IMR-90 (cell line): ENCODE measurements around the gene C14orf93. TPM values are rescaled to one million over a fixed set of nuclear protein-coding genes. Genes with fewer than 3 reads are reported as not detected.

Experiments
- ATAC-seq: fragments of 200-7000 bp; cut with Tn5 transposase; 2 replicates; pipeline ENCODE4 v1.9.1; 2020; ENCODE audit warnings: low read depth, mild to moderate bottlenecking, moderate library complexity
- BruUV-seq: library from RNA; stranded (reverse); fragments of 400-500 nt; replicated peaks from 2 replicates; lab custom pipeline; 2021; lab: Mats Ljungman, UMichigan
- CTCF ChIA-PET: fragments of 300-600 bp; formaldehyde crosslinking; extraction: SDS; loops from one replicate; lab custom pipeline; 2021; ENCODE audit warnings: antibody characterized with exemption; lab: Yijun Ruan, JAX
- POLR2A ChIA-PET: fragments of 300-600 bp; sonication (Branson Sonifier 250); formaldehyde crosslinking; loops from one replicate; lab custom pipeline; 2022; ENCODE audit warnings: antibody characterized with exemption; ENCODE audit not compliant: unreplicated experiment; lab: Charles Lee
- DNase-seq: peaks from one replicate; pipeline ENCODE4 v3.0.0; 2013
- H2AFZ ChIP-seq: replicated peaks from 2 replicates; pipeline ENCODE3; 2013; ENCODE audit warnings: low read length, mild to moderate bottlenecking; ENCODE audit not compliant: poor library complexity
- H2AK5ac ChIP-seq: 2 replicates; pipeline ENCODE4 v1.6.1; 2013; ENCODE audit warnings: low read depth, low read length, inconsistent platforms
- H2AK9ac ChIP-seq: replicated peaks from 2 replicates; pipeline ENCODE3; 2013; ENCODE audit warnings: mild to moderate bottlenecking, low read depth, low read length, moderate library complexity; ENCODE audit not compliant: poor library complexity
- H2BK120ac ChIP-seq: 2 replicates; pipeline ENCODE4 v1.6.1; 2013; ENCODE audit warnings: low read depth, low read length, inconsistent platforms
- H2BK15ac ChIP-seq: 3 replicates; pipeline ENCODE4 v1.6.1; 2013; ENCODE audit warnings: low read depth, low read length, inconsistent platforms
- H2BK20ac ChIP-seq: 2 replicates; pipeline ENCODE4 v1.6.1; 2013; ENCODE audit warnings: low read depth, mild to moderate bottlenecking, inconsistent platforms, low read length, moderate library complexity
- H2BK5ac ChIP-seq: 2 replicates; pipeline ENCODE4 v1.6.1; 2013; ENCODE audit warnings: mild to moderate bottlenecking, low read depth, low read length, inconsistent platforms; ENCODE audit not compliant: poor library complexity, severe bottlenecking
- H3K14ac ChIP-seq: replicated peaks from 2 replicates; pipeline ENCODE4 v1.6.1; 2013; ENCODE audit warnings: low read depth, low read length, inconsistent platforms
- H3K18ac ChIP-seq: 2 replicates; pipeline ENCODE4 v1.6.1; 2013; ENCODE audit warnings: low read depth, low read length, control low read depth
- H3K23ac ChIP-seq: 2 replicates; pipeline ENCODE4 v1.6.1; 2013; ENCODE audit warnings: low read depth, low read length, inconsistent platforms
- H3K27ac ChIP-seq: 2 replicates; pipeline ENCODE4 v1.5.1; 2013; ENCODE audit warnings: mild to moderate bottlenecking, control low read depth, low read length; ENCODE audit not compliant: insufficient read depth
- H3K27me3 ChIP-seq: 2 replicates; pipeline ENCODE4 v1.6.1; 2013; ENCODE audit warnings: low read length; ENCODE audit not compliant: control insufficient read depth, insufficient read depth
- H3K36me3 ChIP-seq: 2 replicates; pipeline ENCODE4 v1.6.1; 2013; ENCODE audit warnings: low read length, mixed read lengths; ENCODE audit not compliant: control insufficient read depth, insufficient read depth
- H3K4ac ChIP-seq: 2 replicates; pipeline ENCODE4 v1.6.1; 2013; ENCODE audit warnings: low read depth, low read length, inconsistent platforms
- H3K4me1 ChIP-seq: 2 replicates; pipeline ENCODE4 v1.6.1; 2013; ENCODE audit warnings: low read length, mixed read lengths; ENCODE audit not compliant: control insufficient read depth, insufficient read depth
- H3K4me2 ChIP-seq: 2 replicates; pipeline ENCODE4 v1.6.1; 2013; ENCODE audit warnings: low read depth, mild to moderate bottlenecking, control low read depth, low read length, moderate library complexity
- H3K4me3 ChIP-seq: 2 replicates; pipeline ENCODE4 v1.5.1; 2013; ENCODE audit warnings: low read depth, mild to moderate bottlenecking, control low read depth, low read length, moderate library complexity; ENCODE audit not compliant: insufficient read depth
- H3K56ac ChIP-seq: 2 replicates; pipeline ENCODE4 v1.6.1; 2013; ENCODE audit warnings: low read length, inconsistent platforms; ENCODE audit not compliant: insufficient read depth; ENCODE audit errors: extremely low read depth
- H3K79me1 ChIP-seq, 2 experiments: 2 replicates each; pipeline ENCODE4 v1.6.1; 2013; ENCODE audit warnings: low read length in 2 of 2, inconsistent platforms in 1 of 2, low read depth in 1 of 2
- H3K9ac ChIP-seq: 2 replicates; pipeline ENCODE4 v1.6.1; 2013; ENCODE audit warnings: low read depth, low read length, control low read depth
- H3K9me1 ChIP-seq: 2 replicates; pipeline ENCODE4 v1.6.1; 2013; ENCODE audit warnings: low read length, inconsistent platforms; ENCODE audit not compliant: insufficient read depth
- H3K9me3 ChIP-seq: 2 replicates; pipeline ENCODE4 v1.6.1; 2013; ENCODE audit warnings: low read length; ENCODE audit not compliant: control insufficient read depth, insufficient read depth
- H4K20me1 ChIP-seq: 2 replicates; pipeline ENCODE4 v1.6.1; 2013; ENCODE audit warnings: low read length, inconsistent platforms; ENCODE audit not compliant: insufficient read depth
- H4K5ac ChIP-seq: 2 replicates; pipeline ENCODE4 v1.6.1; 2013; ENCODE audit warnings: mild to moderate bottlenecking, low read depth, low read length, control low read depth
- H4K8ac ChIP-seq, 2 experiments: 2 replicates each; pipeline ENCODE4 v1.6.1; 2013; ENCODE audit warnings: low read depth in 2 of 2, low read length in 2 of 2, control low read depth in 1 of 2, inconsistent platforms in 1 of 2
- H4K91ac ChIP-seq: 2 replicates; pipeline ENCODE4 v1.6.1; 2013; ENCODE audit warnings: low read depth, low read length, inconsistent platforms; ENCODE audit not compliant: insufficient read depth
- CHD1 ChIP-seq: IDR thresholded peaks from 2 replicates; pipeline ENCODE4 v1.6.1; 2012; ENCODE audit warnings: low read depth, low read length, improper control_type of control experiment
- RAD21 ChIP-seq: IDR thresholded peaks from 2 replicates; pipeline ENCODE4 v1.6.1; 2012; ENCODE audit warnings: low read length, improper control_type of control experiment
- RFX5 ChIP-seq: IDR thresholded peaks from 2 replicates; pipeline ENCODE4 v1.8.0; 2012; ENCODE audit warnings: low read depth, mild to moderate bottlenecking, low read length, moderate library complexity
- SMC3 ChIP-seq: fragments of 150-350 bp; IDR thresholded peaks from 2 replicates; pipeline ENCODE4 v1.6.1; 2016; ENCODE audit warnings: low read depth, mild to moderate bottlenecking, antibody characterized with exemption, low read length, moderate library complexity
- WGBS, 2 experiments: methylation state at CpG; one replicate each; pipeline versions ENCODE4 v1.1.5 to v1.1.7; 2013; ENCODE audit warnings: missing lambda C conversion rate in 2 of 2; ENCODE audit not compliant: insufficient read length in 1 of 2; ENCODE audit errors: extremely low coverage in 2 of 2; 5-methylcytosine and 5-hydroxymethylcytosine counted together
- dilution Hi-C: fragments of 300-500 bp; cut with HindIII; formaldehyde crosslinking; loops from one replicate; pipeline ENCODE4 v1.14.3; 2018; ENCODE audit warnings: low sequenced_read_pairs; ENCODE audit not compliant: unreplicated experiment
- in situ Hi-C: fragments of 300-500 bp; cut with MboI; formaldehyde crosslinking; loops from 3 replicates; pipeline ENCODE4 v1.14.3; 2019; ENCODE audit warnings: low sequenced_read_pairs, inconsistent platforms, mixed read lengths
- intact Hi-C: fragments of 100-400 bp; cut with micrococcal nuclease; formaldehyde crosslinking; loops from 2 replicates; pipeline ENCODE4 v1.10.0; 2022
- polyA plus RNA-seq, 3 experiments: library from polyadenylated mRNA; depleted of rRNA; stranded (reverse); fragments of >200 nt; gene quantifications; 2 replicates each; pipeline ENCODE4 v1.2.3, GENCODE V29; 2012; ENCODE audit warnings: low replicate concordance in 1 of 3
- total RNA-seq: library from RNA; depleted of rRNA; stranded (reverse); fragments of >200 nt; gene quantifications from 2 replicates; pipeline ENCODE4 v1.2.3, GENCODE V29; 2012

The C14orf93 gene
- total and polyA plus RNA-seq, 2 of the 4 experiments (the other 2 are of a cell fraction), result 5.4 to 5.7 TPM

DNA sequence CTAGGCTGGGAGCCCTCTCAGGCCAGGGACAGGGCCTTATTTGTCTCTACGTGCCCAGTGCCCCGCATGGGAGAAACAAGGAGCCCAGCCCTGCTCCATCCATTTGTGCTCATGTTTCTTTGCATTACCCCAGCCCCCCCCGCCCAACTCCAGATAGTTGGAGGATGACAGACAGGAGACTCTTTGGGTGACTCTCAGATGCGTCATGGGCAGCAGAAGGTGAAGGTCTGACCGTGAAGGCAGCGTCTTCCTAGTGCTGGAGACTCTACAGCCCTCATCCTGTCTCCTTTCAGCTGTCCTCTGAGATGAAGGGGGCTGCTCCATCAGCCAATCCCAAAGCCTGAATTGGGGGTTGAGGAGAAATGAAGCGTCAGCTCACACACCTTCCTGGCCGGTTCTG, 31.8 kb upstream of the C14orf93 start:
- no CpG with 5 or more reads among the region's 8 CpGs for WGBS, 2 experiments
- CTCF ChIA-PET, result interaction anchor here (1.5 kb wide), 1 partner anchor 16 kb away, joined by 4 read pairs; no protein-coding TSS in a partner anchor
- intact Hi-C loops, result no loop called here

More for the DNA sequence above, 31.8 kb upstream of the C14orf93 start:
- H3K27ac ChIP-seq, result no peak overlapping the region
- H3K9me1 ChIP-seq, result peaks cover 9% of the 10 kb centered on the region
- in situ Hi-C loops (no loop called here), dilution Hi-C loops (no loop called here)
- peak overlapping the region; percentile 69 for H2BK20ac ChIP-seq
- peak overlapping the region; percentile 60; the same call in 1 of the 2 replicates for H3K18ac ChIP-seq
- H3K23ac ChIP-seq, result peak overlapping the region; percentile 77
- DNase-seq, result peak; percentile 68
- H4K5ac ChIP-seq, result no peak overlapping the region; the same call in 1 of the 2 replicates
- peak overlapping the region in 1 of 2 experiments; percentile 69; a peak in 2 of 4 replicates for H4K8ac ChIP-seq
- H3K4me3 ChIP-seq, result no peak overlapping the region
- no peaks in the 10 kb centered on the region for H3K36me3 ChIP-seq
- peak overlapping the region; percentile 64 for H4K91ac ChIP-seq
- no peak overlapping the region for H3K4me2 ChIP-seq
- H2AK5ac ChIP-seq, result peak overlapping the region; percentile 70; the same call in 1 of the 2 replicates
- H4K20me1 ChIP-seq, result no peaks in the 10 kb centered on the region
- H3K79me1 ChIP-seq, result no peaks in the 10 kb centered on the region
- peak overlapping the region; percentile 82; the same call in 1 of the 2 replicates for H3K4ac ChIP-seq
- POLR2A ChIA-PET, result no interaction called here
- no peaks in the 10 kb centered on the region for H3K9me3 ChIP-seq
- no peak overlapping the region for H3K56ac ChIP-seq
- TF ChIP-seq RAD21, result no peak
- no peak for TF ChIP-seq RFX5
- TF ChIP-seq SMC3, result no peak
- no peak for TF ChIP-seq CHD1
- H3K27me3 ChIP-seq, result no peaks in the 10 kb centered on the region
- BruUV-seq, result no TSS peak
- H3K4me1 ChIP-seq, result peaks cover 2% of the 10 kb centered on the region; the same call in 1 of the 2 replicates
- peak overlapping the region; percentile 80 for H2BK5ac ChIP-seq
- H3K14ac ChIP-seq, result peak overlapping the region; percentile 19; the same call in 1 of the 2 replicates
- H2AK9ac ChIP-seq, result no peak overlapping the region
- H2BK120ac ChIP-seq, result peak overlapping the region; percentile 85
- peak overlapping the region; percentile 48; the same call in 1 of the 3 replicates for H2BK15ac ChIP-seq
- H2AFZ ChIP-seq, result peak overlapping the region; percentile 75
- no peak overlapping the region for H3K9ac ChIP-seq
- peak; percentile 71 for ATAC-seq
